NCI-H345 (cell line): ENCODE measurements around the gene SLAMF8.

Source experiments
- DNase-seq: peaks from one replicate; lab custom pipeline; 2025; lab: John Stamatoyannopoulos, UW

SLAMF8 gene

GRCh38 chr1:159872891-159873290 lies 46.2 kb downstream of the SLAMF8 start:
- DNase-seq: no peak

GRCh38 chr1:159873530-159874143 lies 47.0 kb downstream of the SLAMF8 start:
- no peak for DNase-seq

- DNase-seq: peak; percentile 14
These were observed 51.2 kb downstream of the SLAMF8 start for GRCh38 chr1:159877695-159878444.

- no peak for DNase-seq
These were observed 52.5 kb downstream of the SLAMF8 start for GRCh38 chr1:159879136-159879535.

- no peak for DNase-seq
These were observed 53.3 kb downstream of the SLAMF8 start for GRCh38 chr1:159879977-159880376.

GRCh38 chr1:159880430-159880829 lies 53.8 kb downstream of the SLAMF8 start:
- no peak for DNase-seq

- DNase-seq: peak; percentile 94
These were observed 55.2 kb downstream of the SLAMF8 start for GRCh38 chr1:159881622-159882526.

GRCh38 chr1:159882527-159882862 lies 55.8 kb downstream of the SLAMF8 start:
- DNase-seq: no peak

- no peak for DNase-seq
These were observed 56.5 kb downstream of the SLAMF8 start for GRCh38 chr1:159883134-159883533.

GRCh38 chr1:159884296-159884695 lies 57.6 kb downstream of the SLAMF8 start:
- DNase-seq: no peak
